Measurements from ENCODE around the gene PHF5A. TPM values are rescaled to one million over a fixed set of nuclear protein-coding genes. Genes with fewer than 3 reads are reported as not detected.

Gene PHF5A
- total and polyA plus RNA-seq, 2 of the 8 experiments (the other 6 are each of a cell fraction or from before 2014, with no cell fraction given) = 119 to 135 TPM

GRCh38 chr22:41418717-41419116 lies 49.8 kb downstream of the PHF5A start:
- H2BK12ac ChIP-seq (ENCODE audit: low read depth, low read length) = no peak overlapping the region
- no peak overlapping the region for H3K4me2 ChIP-seq (ENCODE audit: insufficient read depth in 1 of 2, low read depth in 2 of 2, low read length in 2 of 2)
- H2BK5ac ChIP-seq (ENCODE audit: low read depth, low read length) = no peak overlapping the region
- no peak overlapping the region for H4K5ac ChIP-seq (ENCODE audit: insufficient read length, low read depth, low read length)
- H2BK20ac ChIP-seq (ENCODE audit: low read length) = no peak overlapping the region
- H2AFZ ChIP-seq (ENCODE audit: low read length) = no peak overlapping the region
- ChIA-PET CTCF (ENCODE audit: partially characterized antibody) (interaction anchor here (1.5 to 3.4 kb wide), 4 partner anchors 14 to 99 kb away, joined by 4 to 22 read pairs (median 6); no protein-coding TSS in a partner anchor), POLR2A (ENCODE audit: partially characterized antibody) (interaction anchor here (0.7 to 5.6 kb wide), 6 partner anchors 9 to 50 kb away, joined by 3 to 33 read pairs (median 4); partner anchors contain the start of genes ACO2 and TOB2)
- H3K36me3 ChIP-seq (ENCODE audit: control insufficient read depth in 2 of 4, insufficient read depth in 4 of 4, low read length in 3 of 4) = no peaks in the 10 kb centered on the region
- H3K23ac ChIP-seq (ENCODE audit: insufficient read length) = no peak overlapping the region
- no peak overlapping the region for H3K18ac ChIP-seq (ENCODE audit: extremely low read depth, low read length)
- FAIRE-seq (no peak), DNase-seq (ENCODE audit: low read depth in 1 of 2, low spot score in 2 of 2) (no peak)
- H4K20me1 ChIP-seq (replicated peaks in 1 of 2; ENCODE audit: control insufficient read depth in 1 of 2, insufficient read depth in 2 of 2, low read length in 2 of 2) = peaks cover 0 to 3% of the 10 kb centered on the region in 2 experiments
- peaks cover 0 to 7% (median 7%) of the 10 kb centered on the region in 4 experiments; a peak in 6 of 7 replicates for H3K4me1 ChIP-seq (replicated peaks in 1 of 4; ENCODE audit: control insufficient read depth in 3 of 4, insufficient read depth in 4 of 4, low read length in 3 of 4)
- 92% methylated on average over 8 of the region's 9 CpGs; no CpG with 5 or more reads in 1 of the 2 experiments for WGBS, 2 experiments (ENCODE audit: extremely low coverage in 1 of 2, insufficient coverage in 1 of 2, insufficient read length in 1 of 2, insufficient replicate concordance in 2 of 2, low coverage in 1 of 2, low lambda C conversion rate in 2 of 2, missing lambda C conversion rate in 1 of 2)
- H2AK5ac ChIP-seq (ENCODE audit: low read depth, low read length) = no peak overlapping the region
- peaks cover 8% of the 10 kb centered on the region; the same call in 1 of the 2 replicates for H3K23me2 ChIP-seq (ENCODE audit: low read depth, low read length)
- no peak overlapping the region for H3K4ac ChIP-seq (replicated peaks; ENCODE audit: insufficient read length, low read depth, low read length)
- no peak overlapping the region for H4K8ac ChIP-seq (ENCODE audit: extremely low read depth, insufficient read depth, low read length)
- H3K56ac ChIP-seq (replicated peaks; ENCODE audit: insufficient read length, low read depth, low read length) = no peak overlapping the region
- no peaks in the 10 kb centered on the region for H3K9me3 ChIP-seq (ENCODE audit: insufficient read depth in 2 of 2, low read depth in 1 of 2, low read length in 1 of 2)
- no peak overlapping the region for H4K91ac ChIP-seq (replicated peaks; ENCODE audit: insufficient read length, low read length)
- no peak overlapping the region for H2BK15ac ChIP-seq (ENCODE audit: low read length)
- H3K27ac ChIP-seq (ENCODE audit: low read depth, low read length) = no peak overlapping the region
- H3K9ac ChIP-seq (replicated peaks in 1 of 4; ENCODE audit: extremely low read depth in 1 of 4, low read depth in 3 of 4, low read length in 3 of 4) = no peak overlapping the region
- no peak overlapping the region for H3K14ac ChIP-seq (ENCODE audit: insufficient read length)
- H3K79me2 ChIP-seq (ENCODE audit: control insufficient read depth in 1 of 2, insufficient read depth in 2 of 2, low read length in 2 of 2) = no peaks in the 10 kb centered on the region
- H3K27me3 ChIP-seq (replicated peaks in 1 of 4; ENCODE audit: control insufficient read depth in 3 of 4, extremely low read depth in 1 of 4, insufficient read depth in 3 of 4, low read length in 3 of 4) = no peaks in the 10 kb centered on the region; a peak in 1 of 7 replicates
- H3K4me3 ChIP-seq (ENCODE audit: extremely low read depth in 1 of 4, insufficient read depth in 2 of 4, low read depth in 3 of 4, low read length in 4 of 4) = no peak overlapping the region
- H3K79me1 ChIP-seq (ENCODE audit: low read depth, low read length) = peaks cover 4% of the 10 kb centered on the region
- H2BK120ac ChIP-seq (replicated peaks; ENCODE audit: low read depth, low read length) = no peak overlapping the region
- TF ChIP-seq PHF8 (conservative IDR thresholded peaks at IDR 0.05; ENCODE audit: low read depth, low read length) (no peak), SIN3A (conservative IDR thresholded peaks at IDR 0.05 in 1 of 2, IDR thresholded peaks at IDR 0.05 in 1 of 2; ENCODE audit: low read depth in 1 of 2, low read length in 2 of 2) (no peak), NANOG (IDR thresholded peaks at IDR 0.05; ENCODE audit: insufficient read depth, low read depth, low read length, poor library complexity, severe bottlenecking) (no peak), CEBPB (IDR thresholded peaks at IDR 0.05; ENCODE audit: low read depth, low read length) (no peak), SIX5 (IDR thresholded peaks at IDR 0.05; ENCODE audit: low read depth, low read length) (no peak), EZH2 (IDR thresholded peaks at IDR 0.05; ENCODE audit: low read depth, low read length, severe bottlenecking) (no peak), FOSL1 (IDR thresholded peaks at IDR 0.05; ENCODE audit: insufficient read depth, low read depth, low read length) (no peak), RXRA (IDR thresholded peaks at IDR 0.05; ENCODE audit: insufficient read depth, low read depth, low read length) (no peak), SRF (IDR thresholded peaks at IDR 0.05; ENCODE audit: low read depth, low read length) (no peak), ATF3 (IDR thresholded peaks at IDR 0.05; ENCODE audit: insufficient read depth, low read depth, low read length) (no peak), KDM5A (IDR thresholded peaks at IDR 0.05; ENCODE audit: low read length) (no peak), SP4 (IDR thresholded peaks at IDR 0.05; ENCODE audit: low read length) (no peak)

All from H1 (cell line).